Measurements from ENCODE around the gene ATP2C1. TPM values are rescaled to one million over a fixed set of nuclear protein-coding genes. Genes with fewer than 3 reads are reported as not detected.
A peak's percentile ranks its signal among the peaks of the same experiment; 100 is the strongest.

The ATP2C1 gene
- total and polyA plus RNA-seq, 2 of the 4 experiments (the other 2 are of a cell fraction) = 41.4 to 50.2 TPM

- Histone ChIP-seq H3K4me1 (ENCODE audit: control insufficient read depth, insufficient read depth, low read length) (peaks cover 3% of the 10 kb centered on the region), H2AFZ (replicated peaks; ENCODE audit: low read length, poor library complexity) (no peak overlapping the region), H4K20me1 (ENCODE audit: insufficient read depth, low read length) (peaks cover 25% of the 10 kb centered on the region), H2AK5ac (ENCODE audit: low read depth, low read length) (no peak overlapping the region), H3K23ac (ENCODE audit: low read depth, low read length) (peak overlapping the region; percentile 6; the same call in 1 of the 2 replicates), H3K4me2 (ENCODE audit: low read depth, low read length) (peak overlapping the region; percentile 59), H3K14ac (replicated peaks; ENCODE audit: low read depth, low read length) (peak overlapping the region; percentile 34; the same call in 1 of the 2 replicates), H4K91ac (ENCODE audit: insufficient read depth, low read depth, low read length) (no peak overlapping the region), H4K5ac (ENCODE audit: low read depth, low read length) (no peak overlapping the region), H3K4ac (ENCODE audit: low read depth, low read length) (peak overlapping the region; percentile 19; the same call in 1 of the 2 replicates), H3K27ac (ENCODE audit: insufficient read depth, low read length) (no peak overlapping the region), H3K4me3 (ENCODE audit: insufficient read depth, low read depth, low read length) (no peak overlapping the region), H3K79me1 (ENCODE audit: low read depth in 1 of 2, low read length in 2 of 2) (peaks cover 3 to 56% of the 10 kb centered on the region in 2 experiments; a peak in 3 of 4 replicates), H3K27me3 (ENCODE audit: control insufficient read depth, insufficient read depth, low read length) (no peaks in the 10 kb centered on the region), H4K8ac (ENCODE audit: low read depth in 2 of 2, low read length in 2 of 2) (no peak overlapping the region), H3K9ac (ENCODE audit: low read depth, low read length) (no peak overlapping the region), H3K18ac (ENCODE audit: low read depth, low read length) (peak overlapping the region; percentile 15; the same call in 1 of the 2 replicates), H2BK20ac (ENCODE audit: low read depth, low read length) (no peak overlapping the region), H3K9me1 (ENCODE audit: insufficient read depth, low read length) (peaks cover 7% of the 10 kb centered on the region; the same call in 1 of the 2 replicates), H3K9me3 (ENCODE audit: control insufficient read depth, insufficient read depth, low read length) (no peaks in the 10 kb centered on the region), H2AK9ac (replicated peaks; ENCODE audit: low read depth, low read length, poor library complexity) (no peak overlapping the region), H2BK120ac (ENCODE audit: low read depth, low read length) (peak overlapping the region; percentile 5; the same call in 1 of the 2 replicates), H3K56ac (ENCODE audit: extremely low read depth, insufficient read depth, low read length) (no peak overlapping the region), H2BK15ac (ENCODE audit: low read depth, low read length) (no peak overlapping the region), H2BK5ac (ENCODE audit: low read depth, low read length, poor library complexity, severe bottlenecking) (peak overlapping the region; percentile 53), H3K36me3 (ENCODE audit: control insufficient read depth, insufficient read depth, low read length) (no peaks in the 10 kb centered on the region)
- TF ChIP-seq RCOR1 (IDR thresholded peaks at IDR 0.05; ENCODE audit: insufficient replicate concordance, low read length) (no peak), MAFK (IDR thresholded peaks at IDR 0.05; ENCODE audit: low read depth, low read length) (no peak)
- DNase-seq = peak; percentile 52
- peak; percentile 50 for ATAC-seq (ENCODE audit: low read depth)
- WGBS, 2 experiments (ENCODE audit: extremely low coverage in 2 of 2, insufficient read length in 1 of 2) = no CpG with 5 or more reads among the region's 1 CpG
- POLR2A ChIA-PET (ENCODE audit: unreplicated experiment) = no interaction called here
- intact Hi-C loops (cut with micrococcal nuclease) = no loop called here
- CTCF ChIA-PET = no interaction called here
- dilution Hi-C loops (cut with HindIII; ENCODE audit: low sequenced_read_pairs, unreplicated experiment) = no loop called here
- BruUV-seq (replicated peaks) = no TSS peak
- in situ Hi-C loops (cut with MboI; ENCODE audit: low sequenced_read_pairs) = no loop called here
Observed at GRCh38 chr3:130905551-130905950, 11.7 kb downstream of the ATP2C1 start.

Measured in IMR-90 (cell line).